H9 (cell line): ENCODE measurements around the gene LOXHD1. TPM values are rescaled to one million over a fixed set of nuclear protein-coding genes. Genes with fewer than 3 reads are reported as not detected.

Experiments
- DNase-seq: peaks from one replicate; pipeline ENCODE4 v3.0.0-alpha.2; 2017
- H2AFZ ChIP-seq: one replicate; pipeline ENCODE4 v1.6.1; 2013; ENCODE audit warnings: mild to moderate bottlenecking, low read length, control low read depth, moderate library complexity
- H2AK5ac ChIP-seq: 2 replicates; pipeline ENCODE4 v1.6.1; 2013; ENCODE audit warnings: low read length, control low read depth, mixed read lengths; ENCODE audit not compliant: insufficient read length
- H2BK120ac ChIP-seq: one replicate; pipeline ENCODE4 v1.6.1; 2013; ENCODE audit warnings: low read depth, mild to moderate bottlenecking, low read length, control low read depth, inconsistent platforms; ENCODE audit not compliant: poor library complexity, severe bottlenecking
- H2BK12ac ChIP-seq: 2 replicates; pipeline ENCODE4 v1.6.1; 2013; ENCODE audit warnings: low read length, control low read depth, mixed read lengths, low read depth; ENCODE audit not compliant: insufficient read length
- H2BK15ac ChIP-seq: 2 replicates; pipeline ENCODE4 v1.6.1; 2013; ENCODE audit warnings: low read depth, low read length, control low read depth
- H2BK20ac ChIP-seq: one replicate; pipeline ENCODE4 v1.6.1; 2013; ENCODE audit warnings: low read depth, mild to moderate bottlenecking, low read length, control low read depth, inconsistent platforms; ENCODE audit not compliant: poor library complexity, severe bottlenecking
- H2BK5ac ChIP-seq: 2 replicates; pipeline ENCODE4 v1.6.1; 2013; ENCODE audit warnings: low read length, control low read depth, mixed read lengths; ENCODE audit not compliant: insufficient read length
- H3K14ac ChIP-seq: 2 replicates; pipeline ENCODE4 v1.6.1; 2013; ENCODE audit warnings: low read length, control low read depth; ENCODE audit not compliant: insufficient read depth
- H3K18ac ChIP-seq: 2 replicates; pipeline ENCODE4 v1.6.1; 2013; ENCODE audit warnings: low read depth, mild to moderate bottlenecking, mixed read lengths, low read length, control low read depth; ENCODE audit not compliant: insufficient read length
- H3K23ac ChIP-seq: 2 replicates; pipeline ENCODE4 v1.6.1; 2013; ENCODE audit warnings: low read length, control low read depth, mixed read lengths, low read depth; ENCODE audit not compliant: insufficient read length
- H3K23me2 ChIP-seq: 2 replicates; pipeline ENCODE4 v1.6.1; 2013; ENCODE audit warnings: low read depth, mild to moderate bottlenecking, mixed read lengths, low read length, control low read depth; ENCODE audit not compliant: insufficient read length, poor library complexity, severe bottlenecking
- H3K27ac ChIP-seq: 2 replicates; pipeline ENCODE4 v1.5.1; 2013; ENCODE audit warnings: low read length, control low read depth, mixed read lengths, low read depth; ENCODE audit not compliant: insufficient read length
- H3K27me3 ChIP-seq: 2 replicates; pipeline ENCODE4 v1.6.1; 2013; ENCODE audit warnings: low read length, control low read depth, inconsistent platforms; ENCODE audit not compliant: insufficient read depth
- H3K4ac ChIP-seq: 2 replicates; pipeline ENCODE4 v1.6.1; 2013; ENCODE audit warnings: low read depth, mild to moderate bottlenecking, control low read depth, inconsistent platforms, low read length, moderate library complexity
- H3K4me1 ChIP-seq: 2 replicates; pipeline ENCODE4 v1.6.1; 2013; ENCODE audit warnings: low read length, control low read depth, inconsistent platforms; ENCODE audit not compliant: insufficient read depth
- H3K4me2 ChIP-seq: 2 replicates; pipeline ENCODE4 v1.6.1; 2013; ENCODE audit warnings: low read length, control low read depth, mixed read lengths; ENCODE audit not compliant: insufficient read length, insufficient read depth
- H3K56ac ChIP-seq: 2 replicates; pipeline ENCODE4 v1.6.1; 2013; ENCODE audit warnings: low read depth, mild to moderate bottlenecking, mixed read lengths, low read length, control low read depth; ENCODE audit not compliant: insufficient read length
- H3K79me1 ChIP-seq: 2 replicates; pipeline ENCODE4 v1.6.1; 2013; ENCODE audit warnings: low read depth, mild to moderate bottlenecking, moderate library complexity, low read length, control low read depth, inconsistent platforms; ENCODE audit not compliant: insufficient read depth, poor library complexity, severe bottlenecking
- H3K79me2 ChIP-seq: 2 replicates; pipeline ENCODE4 v1.6.1; 2013; ENCODE audit warnings: low read length, control low read depth, inconsistent platforms; ENCODE audit not compliant: insufficient read depth
- H3K9ac ChIP-seq: 2 replicates; pipeline ENCODE4 v1.6.1; 2013; ENCODE audit warnings: low read length, control low read depth, mixed read lengths; ENCODE audit not compliant: insufficient read length; ENCODE audit errors: extremely low read depth
- H3K9me3 ChIP-seq: one replicate; pipeline ENCODE4 v1.6.1; 2013; ENCODE audit warnings: low read depth, low read length, inconsistent platforms; ENCODE audit not compliant: control insufficient read depth
- H3T11ph ChIP-seq: one replicate; pipeline ENCODE4 v1.6.1; 2013; ENCODE audit warnings: mild to moderate bottlenecking, low read length, control low read depth, inconsistent platforms
- H4K20me1 ChIP-seq: one replicate; pipeline ENCODE4 v1.6.1; 2013; ENCODE audit not compliant: control insufficient read depth, insufficient read length, insufficient read depth
- H4K5ac ChIP-seq: 2 replicates; pipeline ENCODE4 v1.6.1; 2013; ENCODE audit warnings: low read depth, mild to moderate bottlenecking, mixed read lengths, low read length, control low read depth; ENCODE audit not compliant: insufficient read length
- H4K8ac ChIP-seq: replicated peaks from 2 replicates; pipeline ENCODE4 v1.6.1; 2013; ENCODE audit warnings: low read length, control low read depth, mixed read lengths, low read depth; ENCODE audit not compliant: insufficient read length
- H4K91ac ChIP-seq: 2 replicates; pipeline ENCODE4 v1.6.1; 2013; ENCODE audit warnings: low read depth, mild to moderate bottlenecking, moderate library complexity, mixed read lengths, low read length, control low read depth; ENCODE audit not compliant: insufficient read length
- H3K27ac Mint-ChIP-seq, 3 experiments: 2 replicates in 2 of 3; 3 replicates in 1 of 3; pipeline ENCODE4 v1.8.0; 2020 to 2021; ENCODE audit warnings: mixed read lengths in 3 of 3, mild to moderate bottlenecking in 1 of 3, moderate library complexity in 1 of 3
- H3K27me3 Mint-ChIP-seq: 2 replicates; pipeline ENCODE4 v1.8.0; 2021; ENCODE audit warnings: low read depth, mild to moderate bottlenecking, moderate library complexity, mixed read lengths
- H3K36me3 Mint-ChIP-seq, 3 experiments: 2 replicates in 2 of 3; 3 replicates in 1 of 3; pipeline ENCODE4 v1.8.0; 2020 to 2021; ENCODE audit warnings: low read depth in 3 of 3, mixed read lengths in 3 of 3; ENCODE audit not compliant: insufficient read depth in 1 of 3
- H3K4me1 Mint-ChIP-seq, 2 experiments: 2 replicates each; pipeline ENCODE4 v1.8.0; 2020; ENCODE audit warnings: mixed read lengths in 2 of 2
- H3K4me3 Mint-ChIP-seq, 2 experiments: 2 replicates in 1 of 2; 3 replicates in 1 of 2; pipeline ENCODE4 v1.8.0; 2020 to 2021; ENCODE audit warnings: mild to moderate bottlenecking in 2 of 2, mixed read lengths in 2 of 2, moderate library complexity in 1 of 2
- H3K9me3 Mint-ChIP-seq, 2 experiments: 2 replicates in 1 of 2; 3 replicates in 1 of 2; pipeline ENCODE4 v1.8.0; 2020; ENCODE audit warnings: mild to moderate bottlenecking in 2 of 2, mixed read lengths in 2 of 2, moderate library complexity in 1 of 2
- CTCF ChIP-seq: fragments of 200-600 bp; sonication (generic); conservative IDR thresholded peaks from 3 replicates; pipeline ENCODE4 v1.8.0; 2021; ENCODE audit warnings: antibody characterized with exemption, mild to moderate bottlenecking
- WGBS: extraction: QIAGEN DNeasy Blood & Tissue Kit; methylation state at CpG from one replicate; pipeline ENCODE4 v1.1.7; 2013; ENCODE audit warnings: missing lambda C conversion rate, low lambda C conversion rate, mixed read lengths; ENCODE audit not compliant: insufficient read length; ENCODE audit errors: extremely low coverage; 5-methylcytosine and 5-hydroxymethylcytosine counted together
- total RNA-seq: library from RNA; stranded (reverse); gene quantifications from 2 replicates; pipeline ENCODE4 v1.2.1, GENCODE V29; 2021

LOXHD1 gene
- total RNA-seq, 1 experiment from 2014 or later = 0.07 TPM

GRCh38 chr18:46627136-46627535, 29.9 kb downstream of the LOXHD1 start:
- Histone ChIP-seq H4K8ac (no peak overlapping the region), H2BK120ac (no peak overlapping the region), H2AK5ac (no peak overlapping the region), H3K23ac (no peak overlapping the region), H3T11ph (no peak overlapping the region), H3K79me1 (no peaks in the 10 kb centered on the region), H3K4me1 (no peaks in the 10 kb centered on the region), H3K9ac (no peak overlapping the region), H4K5ac (no peak overlapping the region), H3K79me2 (no peaks in the 10 kb centered on the region), H3K56ac (no peak overlapping the region), H4K91ac (no peak overlapping the region), H2BK5ac (no peak overlapping the region), H3K4ac (no peak overlapping the region), H3K14ac (no peak overlapping the region), H2BK12ac (no peak overlapping the region), H2BK20ac (no peak overlapping the region), H3K27ac (no peak overlapping the region), H3K27me3 (no peaks in the 10 kb centered on the region), H3K18ac (no peak overlapping the region), H2AFZ (no peak overlapping the region), H2BK15ac (no peak overlapping the region), H3K23me2 (no peaks in the 10 kb centered on the region), H4K20me1 (no peaks in the 10 kb centered on the region), H3K4me2 (no peak overlapping the region), H3K9me3 (no peaks in the 10 kb centered on the region)
- Mint-ChIP-seq H3K9me3 (no peaks in the 10 kb centered on the region), H3K4me1 (peaks cover 0 to 8% of the 10 kb centered on the region in 2 experiments; a peak in 2 of 4 replicates), H3K27me3 (peaks cover 4% of the 10 kb centered on the region), H3K36me3 (no peaks in the 10 kb centered on the region; a peak in 1 of 7 replicates), H3K27ac (peak overlapping the region in 1 of 3 experiments; percentile 77; a peak in 1 of 7 replicates), H3K4me3 (no peak overlapping the region)
- WGBS = no CpG with 5 or more reads among the region's 2 CpGs
- DNase-seq = no peak
- TF ChIP-seq CTCF = no peak
